NCI-H1417 treated with DMSO at 0.1 percent for 48 hours (cell line): Measurements from ENCODE around the gene PABPN1L.

Experiments
- DNase-seq: peaks from one replicate; lab custom pipeline; 2025; lab: John Stamatoyannopoulos, UW

The PABPN1L gene

GRCh38 chr16:88866151-88866920 lies at the start of gene PABPN1L:
Gene PABPN1L, minus strand, starts transcription at chr16:88866660. Its CDS starts 54 bp downstream, at chr16:88866606.
- DNase-seq = no peak

GRCh38 chr16:88915639-88916327 lies 49.3 kb upstream of the PABPN1L start:
- no peak for DNase-seq

- no peak for DNase-seq
Measured at GRCh38 chr16:88914750-88915368, 48.4 kb upstream of the PABPN1L start.

- DNase-seq = no peak
Measured at GRCh38 chr16:88913870-88914269, 47.4 kb upstream of the PABPN1L start.

GRCh38 chr16:88913001-88913612 lies 46.6 kb upstream of the PABPN1L start:
- DNase-seq = no peak

GRCh38 chr16:88912556-88912955 lies 46.1 kb upstream of the PABPN1L start:
- no peak for DNase-seq

- no peak for DNase-seq
Measured at GRCh38 chr16:88911946-88912310, 45.5 kb upstream of the PABPN1L start.

- DNase-seq = no peak
Measured at GRCh38 chr16:88911136-88911945, 44.9 kb upstream of the PABPN1L start.

- no peak for DNase-seq
Measured at GRCh38 chr16:88910284-88911135, 44.0 kb upstream of the PABPN1L start.

GRCh38 chr16:88909431-88910210 lies 43.2 kb upstream of the PABPN1L start:
- DNase-seq = no peak

- DNase-seq = no peak
Measured at GRCh38 chr16:88908307-88908706, 41.8 kb upstream of the PABPN1L start.

GRCh38 chr16:88907768-88908167 lies 41.3 kb upstream of the PABPN1L start:
- DNase-seq = no peak

- DNase-seq = no peak
Measured at GRCh38 chr16:88906535-88907105, 40.2 kb upstream of the PABPN1L start.

GRCh38 chr16:88906020-88906419 lies 39.6 kb upstream of the PABPN1L start:
- DNase-seq = no peak

GRCh38 chr16:88905563-88905962 lies 39.1 kb upstream of the PABPN1L start:
- DNase-seq = no peak

GRCh38 chr16:88904676-88905365 lies 38.4 kb upstream of the PABPN1L start:
- no peak for DNase-seq

- DNase-seq = no peak
Measured at GRCh38 chr16:88903267-88903666, 36.8 kb upstream of the PABPN1L start.

- DNase-seq = no peak
Measured at GRCh38 chr16:88902744-88903143, 36.3 kb upstream of the PABPN1L start.

GRCh38 chr16:88901718-88902337 lies 35.4 kb upstream of the PABPN1L start:
- DNase-seq = no peak
